H9 (cell line): ENCODE measurements around the gene ATP8A1. TPM values are rescaled to one million over a fixed set of nuclear protein-coding genes. Genes with fewer than 3 reads are reported as not detected.

Experiments used
- DNase-seq: peaks from one replicate; pipeline ENCODE4 v3.0.0-alpha.2; 2017
- H2AFZ ChIP-seq: one replicate; pipeline ENCODE4 v1.6.1; 2013; ENCODE audit warnings: mild to moderate bottlenecking, low read length, control low read depth, moderate library complexity
- H2AK5ac ChIP-seq: 2 replicates; pipeline ENCODE4 v1.6.1; 2013; ENCODE audit warnings: low read length, control low read depth, mixed read lengths; ENCODE audit not compliant: insufficient read length
- H2BK120ac ChIP-seq: one replicate; pipeline ENCODE4 v1.6.1; 2013; ENCODE audit warnings: low read depth, mild to moderate bottlenecking, low read length, control low read depth, inconsistent platforms; ENCODE audit not compliant: poor library complexity, severe bottlenecking
- H2BK12ac ChIP-seq: 2 replicates; pipeline ENCODE4 v1.6.1; 2013; ENCODE audit warnings: low read length, control low read depth, mixed read lengths, low read depth; ENCODE audit not compliant: insufficient read length
- H2BK15ac ChIP-seq: 2 replicates; pipeline ENCODE4 v1.6.1; 2013; ENCODE audit warnings: low read depth, low read length, control low read depth
- H2BK20ac ChIP-seq: one replicate; pipeline ENCODE4 v1.6.1; 2013; ENCODE audit warnings: low read depth, mild to moderate bottlenecking, low read length, control low read depth, inconsistent platforms; ENCODE audit not compliant: poor library complexity, severe bottlenecking
- H2BK5ac ChIP-seq: 2 replicates; pipeline ENCODE4 v1.6.1; 2013; ENCODE audit warnings: low read length, control low read depth, mixed read lengths; ENCODE audit not compliant: insufficient read length
- H3K14ac ChIP-seq: 2 replicates; pipeline ENCODE4 v1.6.1; 2013; ENCODE audit warnings: low read length, control low read depth; ENCODE audit not compliant: insufficient read depth
- H3K18ac ChIP-seq: 2 replicates; pipeline ENCODE4 v1.6.1; 2013; ENCODE audit warnings: low read depth, mild to moderate bottlenecking, mixed read lengths, low read length, control low read depth; ENCODE audit not compliant: insufficient read length
- H3K23ac ChIP-seq: 2 replicates; pipeline ENCODE4 v1.6.1; 2013; ENCODE audit warnings: low read length, control low read depth, mixed read lengths, low read depth; ENCODE audit not compliant: insufficient read length
- H3K23me2 ChIP-seq: 2 replicates; pipeline ENCODE4 v1.6.1; 2013; ENCODE audit warnings: low read depth, mild to moderate bottlenecking, mixed read lengths, low read length, control low read depth; ENCODE audit not compliant: insufficient read length, poor library complexity, severe bottlenecking
- H3K27ac ChIP-seq: 2 replicates; pipeline ENCODE4 v1.5.1; 2013; ENCODE audit warnings: low read length, control low read depth, mixed read lengths, low read depth; ENCODE audit not compliant: insufficient read length
- H3K27me3 ChIP-seq: 2 replicates; pipeline ENCODE4 v1.6.1; 2013; ENCODE audit warnings: low read length, control low read depth, inconsistent platforms; ENCODE audit not compliant: insufficient read depth
- H3K4ac ChIP-seq: 2 replicates; pipeline ENCODE4 v1.6.1; 2013; ENCODE audit warnings: low read depth, mild to moderate bottlenecking, control low read depth, inconsistent platforms, low read length, moderate library complexity
- H3K4me1 ChIP-seq: 2 replicates; pipeline ENCODE4 v1.6.1; 2013; ENCODE audit warnings: low read length, control low read depth, inconsistent platforms; ENCODE audit not compliant: insufficient read depth
- H3K4me2 ChIP-seq: 2 replicates; pipeline ENCODE4 v1.6.1; 2013; ENCODE audit warnings: low read length, control low read depth, mixed read lengths; ENCODE audit not compliant: insufficient read length, insufficient read depth
- H3K56ac ChIP-seq: 2 replicates; pipeline ENCODE4 v1.6.1; 2013; ENCODE audit warnings: low read depth, mild to moderate bottlenecking, mixed read lengths, low read length, control low read depth; ENCODE audit not compliant: insufficient read length
- H3K79me1 ChIP-seq: 2 replicates; pipeline ENCODE4 v1.6.1; 2013; ENCODE audit warnings: low read depth, mild to moderate bottlenecking, moderate library complexity, low read length, control low read depth, inconsistent platforms; ENCODE audit not compliant: insufficient read depth, poor library complexity, severe bottlenecking
- H3K79me2 ChIP-seq: 2 replicates; pipeline ENCODE4 v1.6.1; 2013; ENCODE audit warnings: low read length, control low read depth, inconsistent platforms; ENCODE audit not compliant: insufficient read depth
- H3K9ac ChIP-seq: 2 replicates; pipeline ENCODE4 v1.6.1; 2013; ENCODE audit warnings: low read length, control low read depth, mixed read lengths; ENCODE audit not compliant: insufficient read length; ENCODE audit errors: extremely low read depth
- H3K9me3 ChIP-seq: one replicate; pipeline ENCODE4 v1.6.1; 2013; ENCODE audit warnings: low read depth, low read length, inconsistent platforms; ENCODE audit not compliant: control insufficient read depth
- H3T11ph ChIP-seq: one replicate; pipeline ENCODE4 v1.6.1; 2013; ENCODE audit warnings: mild to moderate bottlenecking, low read length, control low read depth, inconsistent platforms
- H4K20me1 ChIP-seq: one replicate; pipeline ENCODE4 v1.6.1; 2013; ENCODE audit not compliant: control insufficient read depth, insufficient read length, insufficient read depth
- H4K5ac ChIP-seq: 2 replicates; pipeline ENCODE4 v1.6.1; 2013; ENCODE audit warnings: low read depth, mild to moderate bottlenecking, mixed read lengths, low read length, control low read depth; ENCODE audit not compliant: insufficient read length
- H4K8ac ChIP-seq: replicated peaks from 2 replicates; pipeline ENCODE4 v1.6.1; 2013; ENCODE audit warnings: low read length, control low read depth, mixed read lengths, low read depth; ENCODE audit not compliant: insufficient read length
- H4K91ac ChIP-seq: 2 replicates; pipeline ENCODE4 v1.6.1; 2013; ENCODE audit warnings: low read depth, mild to moderate bottlenecking, moderate library complexity, mixed read lengths, low read length, control low read depth; ENCODE audit not compliant: insufficient read length
- H3K27ac Mint-ChIP-seq, 3 experiments: 2 replicates in 2 of 3; 3 replicates in 1 of 3; pipeline ENCODE4 v1.8.0; 2020 to 2021; ENCODE audit warnings: mixed read lengths in 3 of 3, mild to moderate bottlenecking in 1 of 3, moderate library complexity in 1 of 3
- H3K27me3 Mint-ChIP-seq: 2 replicates; pipeline ENCODE4 v1.8.0; 2021; ENCODE audit warnings: low read depth, mild to moderate bottlenecking, moderate library complexity, mixed read lengths
- H3K36me3 Mint-ChIP-seq, 3 experiments: 2 replicates in 2 of 3; 3 replicates in 1 of 3; pipeline ENCODE4 v1.8.0; 2020 to 2021; ENCODE audit warnings: low read depth in 3 of 3, mixed read lengths in 3 of 3; ENCODE audit not compliant: insufficient read depth in 1 of 3
- H3K4me1 Mint-ChIP-seq, 2 experiments: 2 replicates each; pipeline ENCODE4 v1.8.0; 2020; ENCODE audit warnings: mixed read lengths in 2 of 2
- H3K4me3 Mint-ChIP-seq, 2 experiments: 2 replicates in 1 of 2; 3 replicates in 1 of 2; pipeline ENCODE4 v1.8.0; 2020 to 2021; ENCODE audit warnings: mild to moderate bottlenecking in 2 of 2, mixed read lengths in 2 of 2, moderate library complexity in 1 of 2
- H3K9me3 Mint-ChIP-seq, 2 experiments: 2 replicates in 1 of 2; 3 replicates in 1 of 2; pipeline ENCODE4 v1.8.0; 2020; ENCODE audit warnings: mild to moderate bottlenecking in 2 of 2, mixed read lengths in 2 of 2, moderate library complexity in 1 of 2
- WGBS: extraction: QIAGEN DNeasy Blood & Tissue Kit; methylation state at CpG from one replicate; pipeline ENCODE4 v1.1.7; 2013; ENCODE audit warnings: missing lambda C conversion rate, low lambda C conversion rate, mixed read lengths; ENCODE audit not compliant: insufficient read length; ENCODE audit errors: extremely low coverage; 5-methylcytosine and 5-hydroxymethylcytosine counted together
- total RNA-seq: library from RNA; stranded (reverse); gene quantifications from 2 replicates; pipeline ENCODE4 v1.2.1, GENCODE V29; 2021
- TF ChIP-seq, protein P1 (sequence below): fragments of 200-600 bp; sonication (generic); conservative IDR thresholded peaks from 3 replicates; pipeline ENCODE4 v1.8.0; 2021; ENCODE audit warnings: antibody characterized with exemption, mild to moderate bottlenecking

The ATP8A1 gene
- total RNA-seq, 1 experiment from 2014 or later = 5.1 TPM

DNA sequence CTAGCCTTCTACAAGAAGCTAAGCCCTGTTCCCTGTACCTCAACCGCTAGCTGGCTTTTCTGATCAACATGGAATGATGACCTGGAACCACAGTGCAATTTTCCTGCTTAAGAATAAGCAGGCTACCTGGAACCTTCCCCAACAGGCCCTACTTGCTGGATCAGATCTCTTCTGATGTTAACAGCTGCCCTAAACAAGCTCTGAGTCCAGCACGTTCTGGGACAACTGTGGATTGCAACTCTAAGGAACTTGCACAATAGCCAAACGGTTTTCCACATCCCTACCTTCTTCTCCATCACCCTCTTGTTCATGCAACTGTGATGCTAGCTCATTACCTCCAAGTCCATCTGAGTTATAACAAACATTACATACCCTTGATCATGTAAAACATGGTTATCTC, 19.8 kb downstream of the ATP8A1 start:
- no peak overlapping the region for H3K27ac Mint-ChIP-seq

More for the DNA sequence above, 19.8 kb downstream of the ATP8A1 start:
- Histone ChIP-seq H3K4ac (no peak overlapping the region), H3K79me2 (no peaks in the 10 kb centered on the region), H4K91ac (peak overlapping the region; percentile 49), H3K18ac (no peak overlapping the region), H3K4me2 (no peak overlapping the region), H4K5ac (no peak overlapping the region), H2BK5ac (no peak overlapping the region), H3K27ac (no peak overlapping the region), H3K56ac (no peak overlapping the region), H2BK15ac (no peak overlapping the region), H2BK20ac (no peak overlapping the region), H3K27me3 (no peaks in the 10 kb centered on the region), H3K14ac (no peak overlapping the region), H3K4me1 (no peaks in the 10 kb centered on the region), H3K23me2 (no peaks in the 10 kb centered on the region), H4K8ac (no peak overlapping the region), H4K20me1 (no peaks in the 10 kb centered on the region), H3K23ac (no peak overlapping the region), H2AFZ (no peak overlapping the region), H3K9me3 (no peaks in the 10 kb centered on the region), H3T11ph (no peak overlapping the region), H3K79me1 (no peaks in the 10 kb centered on the region), H2AK5ac (no peak overlapping the region), H3K9ac (no peak overlapping the region), H2BK120ac (no peak overlapping the region), H2BK12ac (no peak overlapping the region)
- WGBS = no CpG with 5 or more reads among the region's 3 CpGs
- Mint-ChIP-seq H3K4me1 (peaks cover 5 to 12% of the 10 kb centered on the region in 2 experiments; a peak in 3 of 4 replicates), H3K4me3 (no peak overlapping the region), H3K9me3 (no peaks in the 10 kb centered on the region), H3K27me3 (no peaks in the 10 kb centered on the region), H3K36me3 (no peaks in the 10 kb centered on the region)
- no peak for DNase-seq
- TF ChIP-seq, protein P1, sequence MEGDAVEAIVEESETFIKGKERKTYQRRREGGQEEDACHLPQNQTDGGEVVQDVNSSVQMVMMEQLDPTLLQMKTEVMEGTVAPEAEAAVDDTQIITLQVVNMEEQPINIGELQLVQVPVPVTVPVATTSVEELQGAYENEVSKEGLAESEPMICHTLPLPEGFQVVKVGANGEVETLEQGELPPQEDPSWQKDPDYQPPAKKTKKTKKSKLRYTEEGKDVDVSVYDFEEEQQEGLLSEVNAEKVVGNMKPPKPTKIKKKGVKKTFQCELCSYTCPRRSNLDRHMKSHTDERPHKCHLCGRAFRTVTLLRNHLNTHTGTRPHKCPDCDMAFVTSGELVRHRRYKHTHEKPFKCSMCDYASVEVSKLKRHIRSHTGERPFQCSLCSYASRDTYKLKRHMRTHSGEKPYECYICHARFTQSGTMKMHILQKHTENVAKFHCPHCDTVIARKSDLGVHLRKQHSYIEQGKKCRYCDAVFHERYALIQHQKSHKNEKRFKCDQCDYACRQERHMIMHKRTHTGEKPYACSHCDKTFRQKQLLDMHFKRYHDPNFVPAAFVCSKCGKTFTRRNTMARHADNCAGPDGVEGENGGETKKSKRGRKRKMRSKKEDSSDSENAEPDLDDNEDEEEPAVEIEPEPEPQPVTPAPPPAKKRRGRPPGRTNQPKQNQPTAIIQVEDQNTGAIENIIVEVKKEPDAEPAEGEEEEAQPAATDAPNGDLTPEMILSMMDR = no peak
